Neural crest cell (in vitro differentiated cells): ENCODE measurements around the gene SMAD4. TPM values are rescaled to one million over a fixed set of nuclear protein-coding genes. Genes with fewer than 3 reads are reported as not detected.

Source experiments
- DNase-seq: peaks from one replicate; pipeline ENCODE4 v3.0.0; 2021; ENCODE audit warnings: low read depth, mixed read lengths, low spot score
- H3K27ac Mint-ChIP-seq: one replicate; pipeline ENCODE4 v1.8.0; 2021; ENCODE audit warnings: mild to moderate bottlenecking, mixed read lengths; ENCODE audit not compliant: unreplicated experiment
- H3K27me3 Mint-ChIP-seq: 2 replicates; pipeline ENCODE4 v1.8.0; 2021; ENCODE audit warnings: low read depth, mild to moderate bottlenecking, mixed read lengths
- H3K36me3 Mint-ChIP-seq: 2 replicates; pipeline ENCODE4 v1.8.0; 2021; ENCODE audit warnings: low read depth, mild to moderate bottlenecking, mixed read lengths
- H3K4me1 Mint-ChIP-seq: 2 replicates; pipeline ENCODE4 v1.8.0; 2021; ENCODE audit warnings: mixed read lengths
- H3K4me3 Mint-ChIP-seq: one replicate; pipeline ENCODE4 v1.8.0; 2021; ENCODE audit warnings: mild to moderate bottlenecking, mixed read lengths
- H3K9me3 Mint-ChIP-seq: 2 replicates; pipeline ENCODE4 v1.8.0; 2021; ENCODE audit warnings: mixed read lengths
- long read RNA-seq: library from polyadenylated mRNA; unstranded; transcript quantifications from one replicate; pipeline ENCODE4 v2.0.0, GENCODE V29; 2020
- total RNA-seq: library from RNA; stranded (reverse); gene quantifications from 2 replicates; pipeline ENCODE4 v1.2.1, GENCODE V29; 2021
- TF ChIP-seq, protein P1 (sequence below): fragments of 200-600 bp; sonication (generic); conservative IDR thresholded peaks from 2 replicates; pipeline ENCODE4 v1.5.0; 2021; ENCODE audit warnings: antibody characterized with exemption, mild to moderate bottlenecking

SMAD4 gene
- 148 and 151 TPM in 2 replicates for total RNA-seq
- long read RNA-seq, full-length matches to known transcripts, result 3 of 36 reads
- long read RNA-seq, partial matches to known transcripts, result 23 of 36 reads
- long read RNA-seq, other reads (novel, unspliced or antisense), result 10 of 36 reads

- TF ChIP-seq, protein P1, sequence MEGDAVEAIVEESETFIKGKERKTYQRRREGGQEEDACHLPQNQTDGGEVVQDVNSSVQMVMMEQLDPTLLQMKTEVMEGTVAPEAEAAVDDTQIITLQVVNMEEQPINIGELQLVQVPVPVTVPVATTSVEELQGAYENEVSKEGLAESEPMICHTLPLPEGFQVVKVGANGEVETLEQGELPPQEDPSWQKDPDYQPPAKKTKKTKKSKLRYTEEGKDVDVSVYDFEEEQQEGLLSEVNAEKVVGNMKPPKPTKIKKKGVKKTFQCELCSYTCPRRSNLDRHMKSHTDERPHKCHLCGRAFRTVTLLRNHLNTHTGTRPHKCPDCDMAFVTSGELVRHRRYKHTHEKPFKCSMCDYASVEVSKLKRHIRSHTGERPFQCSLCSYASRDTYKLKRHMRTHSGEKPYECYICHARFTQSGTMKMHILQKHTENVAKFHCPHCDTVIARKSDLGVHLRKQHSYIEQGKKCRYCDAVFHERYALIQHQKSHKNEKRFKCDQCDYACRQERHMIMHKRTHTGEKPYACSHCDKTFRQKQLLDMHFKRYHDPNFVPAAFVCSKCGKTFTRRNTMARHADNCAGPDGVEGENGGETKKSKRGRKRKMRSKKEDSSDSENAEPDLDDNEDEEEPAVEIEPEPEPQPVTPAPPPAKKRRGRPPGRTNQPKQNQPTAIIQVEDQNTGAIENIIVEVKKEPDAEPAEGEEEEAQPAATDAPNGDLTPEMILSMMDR, result no peak
- H3K36me3 Mint-ChIP-seq, result peaks cover 2% of the 10 kb centered on the region
- H3K9me3 Mint-ChIP-seq, result no peaks in the 10 kb centered on the region
- H3K4me1 Mint-ChIP-seq, result peaks cover 50% of the 10 kb centered on the region
- DNase-seq, result peak; percentile 100
- H3K27me3 Mint-ChIP-seq, result peaks cover 2% of the 10 kb centered on the region
- H3K27ac Mint-ChIP-seq, result peak within 1 kb of the TSS; percentile 99
- peak within 1 kb of the TSS; percentile 98 for H3K4me3 Mint-ChIP-seq
Measured at GRCh38 chr18:51029694-51030536, at the start of gene SMAD4. Gene SMAD4, plus strand, starts transcription at chr18:51030213. Its CDS starts 16,834 bp downstream, at chr18:51047047.

DNA sequence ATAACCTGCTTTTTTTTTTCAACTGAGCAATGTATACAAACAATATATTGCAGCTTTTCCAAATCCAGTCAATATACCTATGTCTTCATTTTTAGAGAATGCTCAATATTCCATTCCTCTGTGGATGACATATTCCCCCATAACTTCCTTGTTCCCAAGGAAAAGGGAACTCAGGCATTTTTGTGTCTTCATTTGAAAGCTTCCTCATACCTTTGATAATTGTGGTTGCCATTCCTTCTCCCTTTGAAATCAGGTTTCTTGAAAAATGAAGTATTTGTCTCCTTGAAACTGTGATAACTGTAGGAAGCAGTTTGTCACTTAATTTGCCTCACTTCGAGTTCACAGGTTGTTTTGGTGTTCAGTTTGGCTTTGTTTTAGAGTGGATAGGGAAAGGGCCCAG is 48.6 kb upstream of the SMAD4 start:
- no peak for DNase-seq
- Mint-ChIP-seq H3K4me1 (no peaks in the 10 kb centered on the region), H3K27me3 (no peaks in the 10 kb centered on the region), H3K9me3 (peaks cover 5% of the 10 kb centered on the region), H3K36me3 (peaks cover 46% of the 10 kb centered on the region), H3K4me3 (no peak overlapping the region), H3K27ac (no peak overlapping the region)
- TF ChIP-seq, protein P1, result no peak

GRCh38 chr18:50982086-50982801 is 47.8 kb upstream of the SMAD4 start:
- Mint-ChIP-seq H3K36me3 (peaks cover 37% of the 10 kb centered on the region), H3K4me1 (no peaks in the 10 kb centered on the region), H3K4me3 (no peak overlapping the region), H3K27me3 (no peaks in the 10 kb centered on the region), H3K9me3 (peaks cover 3% of the 10 kb centered on the region), H3K27ac (no peak overlapping the region)
- TF ChIP-seq, protein P1, result no peak
- DNase-seq, result no peak

GRCh38 chr18:50982802-50983179 is 47.2 kb upstream of the SMAD4 start:
- no peak overlapping the region for H3K27ac Mint-ChIP-seq
- TF ChIP-seq, protein P1, result no peak
- no peaks in the 10 kb centered on the region for H3K27me3 Mint-ChIP-seq
- DNase-seq, result no peak
- H3K4me1 Mint-ChIP-seq, result no peaks in the 10 kb centered on the region
- H3K36me3 Mint-ChIP-seq, result peaks cover 34% of the 10 kb centered on the region
- peaks cover 3% of the 10 kb centered on the region for H3K9me3 Mint-ChIP-seq
- no peak overlapping the region for H3K4me3 Mint-ChIP-seq

- peaks cover 15% of the 10 kb centered on the region for H3K36me3 Mint-ChIP-seq
- peaks cover 6% of the 10 kb centered on the region for H3K4me1 Mint-ChIP-seq
- H3K27ac Mint-ChIP-seq, result no peak overlapping the region
- no peaks in the 10 kb centered on the region for H3K9me3 Mint-ChIP-seq
- no peak overlapping the region for H3K4me3 Mint-ChIP-seq
- DNase-seq, result no peak
- TF ChIP-seq, protein P1, result no peak
- no peaks in the 10 kb centered on the region for H3K27me3 Mint-ChIP-seq
Measured at GRCh38 chr18:50986360-50987087, 43.5 kb upstream of the SMAD4 start.
